HepG2 (cell line): ENCODE data around the gene U2AF1L4. TPM values are rescaled to one million over a fixed set of nuclear protein-coding genes. Genes with fewer than 3 reads are reported as not detected.

Experiments used
- ETV6 ChIP-seq: sonication (generic); formaldehyde crosslinking; conservative IDR thresholded peaks from 2 replicates; pipeline ENCODE4 v1.4.0; 2020; ENCODE audit warnings: missing genetic modification reagents
- IKZF5 ChIP-seq: IDR thresholded peaks from 2 replicates; pipeline ENCODE4 v1.6.1; 2018; ENCODE audit warnings: missing genetic modification reagents, mild to moderate bottlenecking, missing compliant biosample characterization
- IRX3 ChIP-seq: sonication (generic); formaldehyde crosslinking; IDR thresholded peaks from 2 replicates; pipeline ENCODE4 v1.8.1; 2023; ENCODE audit warnings: mild to moderate bottlenecking, low read depth, missing genetic modification reagents, borderline replicate concordance
- KLF15 ChIP-seq: sonication (generic); formaldehyde crosslinking; IDR thresholded peaks from 2 replicates; pipeline ENCODE4 v1.8.1; 2023; ENCODE audit warnings: borderline replicate concordance, mild to moderate bottlenecking, inconsistent platforms, missing genetic modification reagents, mixed read lengths
- KLF9 ChIP-seq: IDR thresholded peaks from 2 replicates; pipeline ENCODE4 v1.6.1; 2016; ENCODE audit warnings: low read depth
- MAFF ChIP-seq: IDR thresholded peaks from 2 replicates; pipeline ENCODE4 v1.6.1; 2011; ENCODE audit warnings: low read depth, low read length, improper control_type of control experiment
- NCOA5 ChIP-seq: sonication (generic); formaldehyde crosslinking; IDR thresholded peaks from 2 replicates; pipeline ENCODE4 v1.4.0; 2020; ENCODE audit warnings: missing genetic modification reagents
- PHF5A ChIP-seq: IDR thresholded peaks from one replicate; pipeline ENCODE4 v1.6.1; 2018; ENCODE audit warnings: low read depth, missing genetic modification reagents; ENCODE audit not compliant: unreplicated experiment
- ZFP41 ChIP-seq: sonication (generic); formaldehyde crosslinking; IDR thresholded peaks from 2 replicates; pipeline ENCODE4 v1.4.0; 2020; ENCODE audit warnings: mild to moderate bottlenecking, missing genetic modification reagents, borderline replicate concordance
- ZNF138 ChIP-seq: sonication (generic); formaldehyde crosslinking; IDR thresholded peaks from 2 replicates; pipeline ENCODE4 v1.5.0; 2020; ENCODE audit warnings: mild to moderate bottlenecking, low read depth, missing genetic modification reagents
- ZNF251 ChIP-seq: sonication (generic); formaldehyde crosslinking; IDR thresholded peaks from 2 replicates; pipeline ENCODE4 v1.9.0; 2021; ENCODE audit warnings: mild to moderate bottlenecking, missing genetic modification reagents
- ZNF615 ChIP-seq: sonication (generic); formaldehyde crosslinking; IDR thresholded peaks from 2 replicates; pipeline ENCODE4 v1.5.0; 2020; ENCODE audit warnings: mild to moderate bottlenecking, missing genetic modification reagents, borderline replicate concordance
- ZNF660 ChIP-seq: sonication (generic); formaldehyde crosslinking; IDR thresholded peaks from 2 replicates; pipeline ENCODE4 v1.5.1; 2020; ENCODE audit warnings: mild to moderate bottlenecking, low read depth, missing genetic modification reagents, borderline replicate concordance
- ZNF782 ChIP-seq: sonication (generic); formaldehyde crosslinking; IDR thresholded peaks from 2 replicates; pipeline ENCODE4 v1.4.0; 2020; ENCODE audit warnings: missing genetic modification reagents, mild to moderate bottlenecking, borderline replicate concordance
- ZSCAN9 ChIP-seq: IDR thresholded peaks from 2 replicates; pipeline ENCODE4 v1.6.1; 2016; ENCODE audit warnings: borderline replicate concordance
- polyA plus RNA-seq, 8 experiments: library from polyadenylated mRNA; depleted of rRNA in 3 of 8; stranded (reverse) in 7 of 8; unstranded in 1 of 8; fragments of >200 nt; fragmentation: Illumina TruSeq in 4 of 8; extraction: Trizol in 4 of 8; gene quantifications; 2 replicates each; pipeline versions ENCODE4 v1.2.1 to v1.2.3, GENCODE V29; 2011 to 2016; ENCODE audit warnings: low read depth in 4 of 8, missing spikeins in 1 of 8, mixed read lengths in 1 of 8; ENCODE audit not compliant: insufficient read depth in 1 of 8
- total RNA-seq, 5 experiments: library from RNA; depleted of rRNA; stranded (reverse); fragments of >200 nt; fragmentation: Illumina TruSeq; extraction: Trizol; gene quantifications; 2 replicates each; pipeline ENCODE4 v1.2.3, GENCODE V29; 2016; ENCODE audit warnings: low read depth in 1 of 5
- TF ChIP-seq, protein P1 (sequence below): IDR thresholded peaks from 2 replicates; pipeline ENCODE4 v1.6.1; 2016; ENCODE audit warnings: missing compliant biosample characterization, missing genetic modification reagents, borderline replicate concordance
- TF ChIP-seq, protein P2 (sequence below): IDR thresholded peaks from 2 replicates; pipeline ENCODE4 v1.6.1; 2016; ENCODE audit warnings: mild to moderate bottlenecking, missing biosample characterization, missing genetic modification reagents
- TF ChIP-seq, protein P3 (sequence below): sonication (generic); formaldehyde crosslinking; IDR thresholded peaks from 2 replicates; pipeline ENCODE4 v1.4.0; 2020; ENCODE audit warnings: missing genetic modification reagents, borderline replicate concordance
- TF ChIP-seq, protein P4 (sequence below): sonication (generic); formaldehyde crosslinking; IDR thresholded peaks from 2 replicates; pipeline ENCODE4 v1.4.0; 2020; ENCODE audit warnings: missing genetic modification reagents, borderline replicate concordance

The U2AF1L4 gene
- total and polyA plus RNA-seq, 2 of the 13 experiments (the other 11 are each of a cell fraction or from before 2014, with no cell fraction given), result 7.9 to 15.4 TPM

DNA sequence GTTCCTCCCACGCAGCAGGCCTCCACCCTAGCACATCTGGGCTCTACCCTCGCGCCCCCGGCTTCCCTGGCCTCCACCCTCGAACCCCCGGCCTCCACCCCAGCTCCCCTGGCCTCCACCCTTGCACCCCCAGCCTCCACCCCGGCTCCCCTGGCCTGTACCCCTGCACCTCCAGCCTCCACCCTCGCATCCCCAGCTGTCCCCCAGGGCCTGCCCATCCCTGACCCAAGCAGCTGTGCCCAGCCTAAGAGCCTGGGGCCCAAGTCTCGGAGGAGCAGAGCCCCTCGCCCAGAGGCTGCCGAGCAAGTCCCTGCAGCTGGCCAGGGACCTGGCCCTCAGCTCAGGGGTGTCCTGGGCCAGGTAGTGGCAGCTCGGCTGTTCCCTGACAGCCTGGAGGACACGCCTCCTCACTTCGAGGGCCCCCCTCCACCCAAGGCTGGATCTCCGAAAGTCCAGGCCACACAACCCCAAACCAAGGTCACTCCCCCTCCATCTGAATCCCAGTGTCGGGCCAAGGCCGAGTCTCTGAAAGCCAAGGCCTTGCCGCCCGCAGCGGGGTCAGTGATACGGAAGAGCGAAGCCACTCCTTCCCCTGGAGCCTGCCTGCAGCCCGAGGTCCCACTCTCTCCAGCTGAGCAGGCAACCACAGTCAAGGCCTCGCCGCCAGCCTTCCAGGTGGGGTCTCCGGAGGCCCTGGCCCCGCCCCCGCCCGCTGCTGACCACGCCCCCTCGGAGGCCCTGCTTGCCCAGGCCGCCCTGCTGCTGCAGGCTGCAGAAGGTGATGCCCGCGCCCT is 22.3 kb upstream of the U2AF1L4 start (continued):
- TF ChIP-seq, protein P1, sequence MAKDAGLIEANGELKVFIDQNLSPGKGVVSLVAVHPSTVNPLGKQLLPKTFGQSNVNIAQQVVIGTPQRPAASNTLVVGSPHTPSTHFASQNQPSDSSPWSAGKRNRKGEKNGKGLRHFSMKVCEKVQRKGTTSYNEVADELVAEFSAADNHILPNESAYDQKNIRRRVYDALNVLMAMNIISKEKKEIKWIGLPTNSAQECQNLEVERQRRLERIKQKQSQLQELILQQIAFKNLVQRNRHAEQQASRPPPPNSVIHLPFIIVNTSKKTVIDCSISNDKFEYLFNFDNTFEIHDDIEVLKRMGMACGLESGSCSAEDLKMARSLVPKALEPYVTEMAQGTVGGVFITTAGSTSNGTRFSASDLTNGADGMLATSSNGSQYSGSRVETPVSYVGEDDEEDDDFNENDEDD (CRISPR knock-in tag), result no peak
- TF ChIP-seq ZNF251 (CRISPR knock-in tag) (no peak), KLF9 (CRISPR knock-in tag) (no peak), ZFP41 (CRISPR knock-in tag) (no peak), ZNF615 (CRISPR knock-in tag) (no peak), ZNF660 (CRISPR knock-in tag) (no peak), ZSCAN9 (CRISPR knock-in tag) (peak; percentile 25; the same call in 1 of the 2 replicates), MAFF (no peak), NCOA5 (CRISPR knock-in tag) (no peak), KLF15 (no peak), ZNF138 (CRISPR knock-in tag) (no peak), IRX3 (CRISPR knock-in tag) (no peak), ZNF782 (CRISPR knock-in tag) (no peak), PHF5A (CRISPR knock-in tag) (no peak), ETV6 (CRISPR knock-in tag) (no peak), IKZF5 (no peak)
- TF ChIP-seq, protein P2, sequence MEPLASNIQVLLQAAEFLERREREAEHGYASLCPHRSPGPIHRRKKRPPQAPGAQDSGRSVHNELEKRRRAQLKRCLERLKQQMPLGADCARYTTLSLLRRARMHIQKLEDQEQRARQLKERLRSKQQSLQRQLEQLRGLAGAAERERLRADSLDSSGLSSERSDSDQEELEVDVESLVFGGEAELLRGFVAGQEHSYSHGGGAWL (CRISPR knock-in tag), result no peak
- TF ChIP-seq, protein P3, sequence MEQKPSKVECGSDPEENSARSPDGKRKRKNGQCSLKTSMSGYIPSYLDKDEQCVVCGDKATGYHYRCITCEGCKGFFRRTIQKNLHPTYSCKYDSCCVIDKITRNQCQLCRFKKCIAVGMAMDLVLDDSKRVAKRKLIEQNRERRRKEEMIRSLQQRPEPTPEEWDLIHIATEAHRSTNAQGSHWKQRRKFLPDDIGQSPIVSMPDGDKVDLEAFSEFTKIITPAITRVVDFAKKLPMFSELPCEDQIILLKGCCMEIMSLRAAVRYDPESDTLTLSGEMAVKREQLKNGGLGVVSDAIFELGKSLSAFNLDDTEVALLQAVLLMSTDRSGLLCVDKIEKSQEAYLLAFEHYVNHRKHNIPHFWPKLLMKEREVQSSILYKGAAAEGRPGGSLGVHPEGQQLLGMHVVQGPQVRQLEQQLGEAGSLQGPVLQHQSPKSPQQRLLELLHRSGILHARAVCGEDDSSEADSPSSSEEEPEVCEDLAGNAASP (CRISPR knock-in tag), result peak; percentile 61; the same call in 1 of the 2 replicates
- TF ChIP-seq, protein P4, sequence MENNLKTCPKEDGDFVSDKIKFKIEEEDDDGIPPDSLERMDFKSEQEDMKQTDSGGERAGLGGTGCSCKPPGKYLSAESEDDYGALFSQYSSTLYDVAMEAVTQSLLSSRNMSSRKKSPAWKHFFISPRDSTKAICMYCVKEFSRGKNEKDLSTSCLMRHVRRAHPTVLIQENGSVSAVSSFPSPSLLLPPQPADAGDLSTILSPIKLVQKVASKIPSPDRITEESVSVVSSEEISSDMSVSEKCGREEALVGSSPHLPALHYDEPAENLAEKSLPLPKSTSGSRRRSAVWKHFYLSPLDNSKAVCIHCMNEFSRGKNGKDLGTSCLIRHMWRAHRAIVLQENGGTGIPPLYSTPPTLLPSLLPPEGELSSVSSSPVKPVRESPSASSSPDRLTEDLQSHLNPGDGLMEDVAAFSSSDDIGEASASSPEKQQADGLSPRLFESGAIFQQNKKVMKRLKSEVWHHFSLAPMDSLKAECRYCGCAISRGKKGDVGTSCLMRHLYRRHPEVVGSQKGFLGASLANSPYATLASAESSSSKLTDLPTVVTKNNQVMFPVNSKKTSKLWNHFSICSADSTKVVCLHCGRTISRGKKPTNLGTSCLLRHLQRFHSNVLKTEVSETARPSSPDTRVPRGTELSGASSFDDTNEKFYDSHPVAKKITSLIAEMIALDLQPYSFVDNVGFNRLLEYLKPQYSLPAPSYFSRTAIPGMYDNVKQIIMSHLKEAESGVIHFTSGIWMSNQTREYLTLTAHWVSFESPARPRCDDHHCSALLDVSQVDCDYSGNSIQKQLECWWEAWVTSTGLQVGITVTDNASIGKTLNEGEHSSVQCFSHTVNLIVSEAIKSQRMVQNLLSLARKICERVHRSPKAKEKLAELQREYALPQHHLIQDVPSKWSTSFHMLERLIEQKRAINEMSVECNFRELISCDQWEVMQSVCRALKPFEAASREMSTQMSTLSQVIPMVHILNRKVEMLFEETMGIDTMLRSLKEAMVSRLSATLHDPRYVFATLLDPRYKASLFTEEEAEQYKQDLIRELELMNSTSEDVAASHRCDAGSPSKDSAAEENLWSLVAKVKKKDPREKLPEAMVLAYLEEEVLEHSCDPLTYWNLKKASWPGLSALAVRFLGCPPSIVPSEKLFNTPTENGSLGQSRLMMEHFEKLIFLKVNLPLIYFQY (CRISPR knock-in tag), result no peak
